ENCODE measurements around the gene GADD45GIP1. TPM values are rescaled to one million over a fixed set of nuclear protein-coding genes. Genes with fewer than 3 reads are reported as not detected.

The GADD45GIP1 gene
- total RNA-seq, 5 donors from 2014 or later (not counting 1 experiment from before 2014, with no cell fraction given): 6.2 to 22.6 (median 20.1) TPM

- Mint-ChIP-seq H3K4me1 (peaks cover 20 to 32% (median 25%) of the 10 kb centered on the region in 3 donors), H3K9me3 (no peaks in the 10 kb centered on the region), H3K4me3 (peak overlapping the region in 1 of 3 donors; percentile 80), H3K27ac (peak overlapping the region; percentile 97), H3K27me3 (no peaks in the 10 kb centered on the region), H3K36me3 (no peaks in the 10 kb centered on the region)
- Histone ChIP-seq H3K27ac (ENCODE audit: low read length) (peak overlapping the region; percentile 72), H3K36me3 (ENCODE audit: control insufficient read depth in 2 of 2, extremely low read depth in 1 of 2, insufficient read depth in 1 of 2, low read length in 1 of 2) (no peaks in the 10 kb centered on the region), H3K4me3 (ENCODE audit: control insufficient read depth in 1 of 2, extremely low read depth in 1 of 2, low read length in 1 of 2) (no peak overlapping the region), H3K4me1 (ENCODE audit: control insufficient read depth in 1 of 2, extremely low read depth in 1 of 2, insufficient read depth in 2 of 2, low read length in 2 of 2) (peaks cover 8 to 28% of the 10 kb centered on the region in 2 experiments), H3K27me3 (replicated peaks in 1 of 2; ENCODE audit: control insufficient read depth in 2 of 2, extremely low read depth in 1 of 2, insufficient read depth in 2 of 2, low read length in 1 of 2) (peaks cover 0 to 2% of the 10 kb centered on the region in 2 experiments), H3K9me3 (no peaks in the 10 kb centered on the region)
- no peak for DNase-seq
- CTCF ChIA-PET: interaction anchor here (0.5 to 1.4 kb wide), 5 partner anchors 21 to 236 kb away, joined by 3 to 4 read pairs (median 3); partner anchors contain the start of gene GCDH (in 1 of the 2)
- POLR2A ChIA-PET: interaction anchor here (0.7 to 0.8 kb wide), 3 partner anchors 28 to 187 kb away, joined by 3 to 4 read pairs (median 3); no protein-coding TSS in a partner anchor
- WGBS (ENCODE audit: insufficient coverage): 87% methylated on average over 21 of the region's 22 CpGs
- no peak for ATAC-seq (replicated peaks in 1 of 4)
Measured at GRCh38 chr19:12913011-12913561, 43.9 kb downstream of the GADD45GIP1 start.

DNA sequence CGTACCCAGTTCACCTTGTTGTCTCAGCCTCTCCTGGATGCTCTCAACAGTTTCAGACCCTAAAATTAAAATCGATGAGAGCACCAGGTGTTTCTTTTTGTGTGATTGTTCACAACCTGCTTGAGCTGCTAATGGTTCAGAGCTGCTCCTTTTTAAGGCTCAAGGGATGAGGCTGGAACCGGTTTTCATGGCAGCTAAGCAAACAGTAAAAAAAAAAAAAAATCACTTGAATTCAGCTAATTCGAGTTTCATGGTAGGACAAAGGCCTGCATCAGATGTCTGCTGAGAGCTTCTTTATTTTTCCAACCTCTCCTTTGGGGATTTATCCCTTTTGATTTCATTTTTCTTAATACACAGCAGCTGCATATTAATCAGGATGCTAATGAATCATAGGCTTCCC is 44.5 kb downstream of the GADD45GIP1 start:
- H3K27ac ChIP-seq (ENCODE audit: low read length): no peak overlapping the region
- no peaks in the 10 kb centered on the region for H3K27me3 ChIP-seq (replicated peaks in 1 of 2; ENCODE audit: control insufficient read depth in 2 of 2, extremely low read depth in 1 of 2, insufficient read depth in 2 of 2, low read length in 1 of 2)
- 100% methylated on average over 3 of the region's 4 CpGs for WGBS (ENCODE audit: insufficient coverage)
- no peak overlapping the region for H3K4me3 ChIP-seq (ENCODE audit: control insufficient read depth in 1 of 2, extremely low read depth in 1 of 2, low read length in 1 of 2)
- no peak for DNase-seq
- Mint-ChIP-seq H3K27ac (peak overlapping the region; percentile 34 to 69), H3K4me1 (peaks cover 20 to 32% (median 25%) of the 10 kb centered on the region in 3 donors), H3K9me3 (no peaks in the 10 kb centered on the region), H3K27me3 (no peaks in the 10 kb centered on the region), H3K4me3 (no peak overlapping the region), H3K36me3 (no peaks in the 10 kb centered on the region)
- CTCF ChIA-PET: interaction anchor here in 1 of 2 donors (0.7 kb wide), 1 partner anchor 21 kb away, joined by 4 read pairs; the partner anchor contains the start of gene GCDH
- POLR2A ChIA-PET: interaction anchor here in 1 of 2 donors (0.7 kb wide), 1 partner anchor 28 kb away, joined by 3 read pairs; no protein-coding TSS in a partner anchor
- H3K4me1 ChIP-seq (ENCODE audit: control insufficient read depth in 1 of 2, extremely low read depth in 1 of 2, insufficient read depth in 2 of 2, low read length in 2 of 2): peaks cover 8 to 27% of the 10 kb centered on the region in 2 experiments
- H3K36me3 ChIP-seq (ENCODE audit: control insufficient read depth in 2 of 2, extremely low read depth in 1 of 2, insufficient read depth in 1 of 2, low read length in 1 of 2): no peaks in the 10 kb centered on the region
- ATAC-seq (replicated peaks in 1 of 4): no peak
- no peaks in the 10 kb centered on the region for H3K9me3 ChIP-seq

GRCh38 chr19:12907166-12907565 is 49.9 kb downstream of the GADD45GIP1 start:
- Histone ChIP-seq H3K27ac (ENCODE audit: low read length) (no peak overlapping the region), H3K4me3 (ENCODE audit: control insufficient read depth in 1 of 2, extremely low read depth in 1 of 2, low read length in 1 of 2) (no peak overlapping the region), H3K36me3 (ENCODE audit: control insufficient read depth in 2 of 2, extremely low read depth in 1 of 2, insufficient read depth in 1 of 2, low read length in 1 of 2) (no peaks in the 10 kb centered on the region), H3K9me3 (no peaks in the 10 kb centered on the region), H3K4me1 (ENCODE audit: control insufficient read depth in 1 of 2, extremely low read depth in 1 of 2, insufficient read depth in 2 of 2, low read length in 2 of 2) (no peaks in the 10 kb centered on the region), H3K27me3 (replicated peaks in 1 of 2; ENCODE audit: control insufficient read depth in 2 of 2, extremely low read depth in 1 of 2, insufficient read depth in 2 of 2, low read length in 1 of 2) (no peaks in the 10 kb centered on the region)
- Mint-ChIP-seq H3K9me3 (no peaks in the 10 kb centered on the region), H3K27ac (no peak overlapping the region), H3K4me1 (peaks cover 0 to 1% (median 0%) of the 10 kb centered on the region in 3 donors), H3K4me3 (no peak overlapping the region), H3K27me3 (no peaks in the 10 kb centered on the region), H3K36me3 (no peaks in the 10 kb centered on the region)
- WGBS (ENCODE audit: insufficient coverage): 94% methylated on average over 6 of the region's 9 CpGs
- no peak for DNase-seq
- POLR2A ChIA-PET: no interaction called here
- CTCF ChIA-PET: no interaction called here
- no peak for ATAC-seq (replicated peaks in 1 of 4)

Other genes with a start within 250 kb of the GADD45GIP1 start
- gene TNPO2, start 233.3 kb downstream of the GADD45GIP1 start, total RNA-seq: 10 to 100 TPM; 53.7 to 78.8 (median 62.6) TPM
- gene TRIR, start 222.5 kb downstream of the GADD45GIP1 start, total RNA-seq: 100 to 1,000 TPM; 167 to 256 (median 254) TPM
- 10 to 100 TPM; 24.6 to 39.3 (median 34.1) TPM for gene GET3, start 219.7 kb downstream of the GADD45GIP1 start, total RNA-seq
- under 1 TPM in 1 of 5 donors, not detected in 4; 0.16 TPM for gene BEST2, start 205.4 kb downstream of the GADD45GIP1 start, total RNA-seq
- 10 to 100 TPM; 19.7 to 26.6 (median 22.8) TPM for gene HOOK2, start 181.7 kb downstream of the GADD45GIP1 start, total RNA-seq
- 1,000 to 10,000 TPM in 2 of 5 donors, 100 to 1,000 TPM in 3; 117 to 2,289 (median 138) TPM for gene JUNB, start 165.7 kb downstream of the GADD45GIP1 start, total RNA-seq
- gene PRDX2, start 155.4 kb downstream of the GADD45GIP1 start, total RNA-seq: 100 to 1,000 TPM in 3 of 5 donors, 10 to 100 TPM in 2; 94.5 to 150 (median 134) TPM
- 1 to 10 TPM in 1 of 5 donors, under 1 TPM in 3, not detected in 1; 0.63 to 2.4 (median 0.97) TPM for gene THSD8, start 155.2 kb downstream of the GADD45GIP1 start, total RNA-seq
- 10 to 100 TPM in 3 of 5 donors, 1 to 10 TPM in 2; 4.7 to 18.0 (median 15.0) TPM for gene RNASEH2A, start 150.6 kb downstream of the GADD45GIP1 start, total RNA-seq
- gene RTBDN, start 122.6 kb downstream of the GADD45GIP1 start, total RNA-seq: not detected
- under 1 TPM; 0.29 to 0.75 (median 0.43) TPM for gene MAST1, start 118.7 kb downstream of the GADD45GIP1 start, total RNA-seq
- gene DNASE2, start 75.8 kb downstream of the GADD45GIP1 start, total RNA-seq: 10 to 100 TPM; 13.4 to 32.1 (median 26.5) TPM
- gene KLF1, start 70.0 kb downstream of the GADD45GIP1 start, total RNA-seq: under 1 TPM in 3 of 5 donors, not detected in 2; 0.36 to 0.67 (median 0.38) TPM
- gene GCDH, start 66.1 kb downstream of the GADD45GIP1 start, total RNA-seq: 10 to 100 TPM; 39.8 to 68.7 (median 60.0) TPM
- gene SYCE2, start 37.9 kb downstream of the GADD45GIP1 start, total RNA-seq: 1 to 10 TPM in 2 of 5 donors, not detected in 3; 2.5 to 2.8 TPM
- 10 to 100 TPM; 28.3 to 86.2 (median 73.4) TPM for gene FARSA, start 23.5 kb downstream of the GADD45GIP1 start, total RNA-seq
- gene CALR, start 18.6 kb downstream of the GADD45GIP1 start, total RNA-seq: 100 to 1,000 TPM; 429 to 530 (median 501) TPM
- 100 to 1,000 TPM in 3 of 5 donors, 10 to 100 TPM in 2; 82.0 to 116 (median 104) TPM for gene RAD23A, start 11.4 kb downstream of the GADD45GIP1 start, total RNA-seq
- not detected for gene DAND5, start 12.4 kb upstream of the GADD45GIP1 start, total RNA-seq
- 1 to 10 TPM; 3.9 to 6.6 (median 6.3) TPM for gene NFIX, start 38.3 kb upstream of the GADD45GIP1 start, total RNA-seq
- gene LYL1, start 145.6 kb upstream of the GADD45GIP1 start, total RNA-seq: 10 to 100 TPM in 3 of 5 donors, 1 to 10 TPM in 2; 3.4 to 20.6 (median 15.4) TPM
- 100 to 1,000 TPM in 2 of 5 donors, 10 to 100 TPM in 3; 68.9 to 121 (median 95.6) TPM for gene TRMT1, start 159.5 kb upstream of the GADD45GIP1 start, total RNA-seq
- 10 to 100 TPM; 23.8 to 44.9 (median 38.1) TPM for gene NACC1, start 161.0 kb upstream of the GADD45GIP1 start, total RNA-seq
- 10 to 100 TPM; 43.8 to 89.6 (median 67.3) TPM for gene STX10, start 193.2 kb upstream of the GADD45GIP1 start, total RNA-seq
- gene IER2, start 193.2 kb upstream of the GADD45GIP1 start, total RNA-seq: 100 to 1,000 TPM; 165 to 413 (median 196) TPM

Measured in T-cell (primary cell).